Neuronal stem cell (in vitro differentiated cells): Measurements from ENCODE around the gene IGDCC3.

Experiments used
- DNase-seq: peaks from one replicate; pipeline ENCODE4 v3.0.0-alpha.2; 2013; ENCODE audit warnings: low spot score
- H2AFZ ChIP-seq: one replicate; pipeline ENCODE4 v1.6.1; 2013; ENCODE audit warnings: mild to moderate bottlenecking, low read length, inconsistent platforms
- H2AK5ac ChIP-seq: 2 replicates; pipeline ENCODE4 v1.6.1; 2013; ENCODE audit warnings: low read depth, mild to moderate bottlenecking, inconsistent platforms, low read length, moderate library complexity, mixed read lengths
- H2BK120ac ChIP-seq: 2 replicates; pipeline ENCODE4 v1.6.1; 2013; ENCODE audit warnings: low read depth, mild to moderate bottlenecking, inconsistent platforms, low read length, moderate library complexity, mixed read lengths
- H2BK12ac ChIP-seq: one replicate; pipeline ENCODE4 v1.6.1; 2013; ENCODE audit warnings: low read length, inconsistent platforms
- H2BK15ac ChIP-seq: 2 replicates; pipeline ENCODE4 v1.6.1; 2013; ENCODE audit warnings: mild to moderate bottlenecking, low read length, inconsistent platforms, mixed read lengths
- H2BK5ac ChIP-seq: one replicate; pipeline ENCODE4 v1.6.1; 2013; ENCODE audit warnings: inconsistent platforms, mild to moderate bottlenecking, low read length, moderate library complexity
- H3K14ac ChIP-seq: one replicate; pipeline ENCODE4 v1.6.1; 2013; ENCODE audit warnings: low read length, inconsistent platforms
- H3K18ac ChIP-seq: 2 replicates; pipeline ENCODE4 v1.6.1; 2013; ENCODE audit warnings: low read length, inconsistent platforms
- H3K23ac ChIP-seq: 2 replicates; pipeline ENCODE4 v1.6.1; 2013; ENCODE audit warnings: low read depth, mild to moderate bottlenecking, mixed read lengths, low read length, inconsistent platforms; ENCODE audit not compliant: poor library complexity
- H3K27ac ChIP-seq: replicated peaks from 3 replicates; pipeline ENCODE4 v1.5.1; 2013; ENCODE audit warnings: low read length, inconsistent platforms
- H3K27me3 ChIP-seq, 3 experiments: 2 replicates each; pipeline ENCODE4 v1.6.1; 2013; ENCODE audit warnings: low read length in 3 of 3, mild to moderate bottlenecking in 2 of 3, inconsistent platforms in 1 of 3, low read depth in 1 of 3, mixed read lengths in 1 of 3, moderate library complexity in 1 of 3; ENCODE audit not compliant: control insufficient read depth in 3 of 3, insufficient read depth in 3 of 3
- H3K36me3 ChIP-seq, 2 donors: replicated peaks in 1 of 2; 2 replicates each; pipeline ENCODE4 v1.6.1; 2013; ENCODE audit warnings: low read length in 2 of 2; ENCODE audit not compliant: control insufficient read depth in 2 of 2, insufficient read depth in 2 of 2
- H3K4ac ChIP-seq: 2 replicates; pipeline ENCODE4 v1.6.1; 2013; ENCODE audit warnings: inconsistent platforms, mild to moderate bottlenecking, low read length, moderate library complexity
- H3K4me1 ChIP-seq, 2 donors: 1 replicate in 1 of 2; 2 replicates in 1 of 2; pipeline ENCODE4 v1.6.1; 2013; ENCODE audit warnings: low read length in 2 of 2, low read depth in 1 of 2; ENCODE audit not compliant: control insufficient read depth in 2 of 2, insufficient read depth in 1 of 2
- H3K4me2 ChIP-seq: one replicate; pipeline ENCODE4 v1.6.1; 2013; ENCODE audit warnings: mild to moderate bottlenecking, low read length, inconsistent platforms; ENCODE audit not compliant: insufficient read depth, poor library complexity, severe bottlenecking
- H3K4me3 ChIP-seq, 2 donors: 2 replicates each; pipeline ENCODE4 v1.5.1; 2013; ENCODE audit warnings: low read length in 2 of 2, mild to moderate bottlenecking in 2 of 2, inconsistent platforms in 1 of 2, moderate library complexity in 1 of 2
- H3K79me1 ChIP-seq: one replicate; pipeline ENCODE4 v1.6.1; 2013; ENCODE audit warnings: low read depth, mild to moderate bottlenecking, inconsistent platforms, low read length, moderate library complexity
- H3K9ac ChIP-seq: one replicate; pipeline ENCODE4 v1.6.1; 2013; ENCODE audit warnings: mild to moderate bottlenecking, low read depth, low read length, inconsistent platforms; ENCODE audit not compliant: poor library complexity
- H3K9me3 ChIP-seq, 2 donors: replicated peaks in 1 of 2; 2 replicates each; pipeline versions ENCODE3 to v1.6.1; 2013; ENCODE audit warnings: low read length in 2 of 2, mild to moderate bottlenecking in 2 of 2, inconsistent platforms in 1 of 2, low read depth in 1 of 2, mixed read lengths in 1 of 2, moderate library complexity in 1 of 2; ENCODE audit not compliant: control insufficient read depth in 2 of 2, insufficient read depth in 1 of 2
- H4K8ac ChIP-seq: one replicate; pipeline ENCODE4 v1.6.1; 2013; ENCODE audit warnings: low read depth, mild to moderate bottlenecking, inconsistent platforms, low read length, moderate library complexity
- H4K91ac ChIP-seq: one replicate; pipeline ENCODE4 v1.6.1; 2013; ENCODE audit warnings: low read length, low read depth, mild to moderate bottlenecking, inconsistent platforms; ENCODE audit not compliant: poor library complexity
- WGBS, 2 donors: extraction: QIAGEN DNeasy Blood & Tissue Kit; methylation state at CpG; one replicate each; pipeline ENCODE4 v1.1.7; 2013; ENCODE audit warnings: missing lambda C conversion rate in 2 of 2, mixed read lengths in 1 of 2; ENCODE audit not compliant: insufficient read length in 2 of 2, insufficient replicate concordance in 1 of 2; ENCODE audit errors: extremely low coverage in 2 of 2; 5-methylcytosine and 5-hydroxymethylcytosine counted together

The IGDCC3 gene

GRCh38 chr15:65338823-65339222 is 39.0 kb downstream of the IGDCC3 start:
- peaks cover 0 to 28% of the 10 kb centered on the region in 2 donors for H3K36me3 ChIP-seq
- no peak overlapping the region for H3K23ac ChIP-seq
- no peak overlapping the region for H2BK12ac ChIP-seq
- no peak overlapping the region for H3K4me2 ChIP-seq
- no CpG with 5 or more reads among the region's 8 CpGs for WGBS, 2 donors
- no peak overlapping the region for H3K4ac ChIP-seq
- no peak overlapping the region for H2BK15ac ChIP-seq
- no peak overlapping the region for H4K8ac ChIP-seq
- no peak for DNase-seq
- H3K27ac ChIP-seq = no peak overlapping the region
- H3K9me3 ChIP-seq = no peaks in the 10 kb centered on the region
- peak overlapping the region; percentile 13 for H2AK5ac ChIP-seq
- peaks cover 52 to 53% of the 10 kb centered on the region in 2 donors for H3K4me1 ChIP-seq
- no peak overlapping the region for H3K9ac ChIP-seq
- no peak overlapping the region for H3K4me3 ChIP-seq
- no peak overlapping the region for H3K14ac ChIP-seq
- no peak overlapping the region for H4K91ac ChIP-seq
- no peaks in the 10 kb centered on the region for H3K27me3 ChIP-seq
- no peak overlapping the region for H2AFZ ChIP-seq
- no peak overlapping the region for H3K18ac ChIP-seq
- peaks cover 4% of the 10 kb centered on the region for H3K79me1 ChIP-seq
- no peak overlapping the region for H2BK5ac ChIP-seq
- H2BK120ac ChIP-seq = no peak overlapping the region

- H3K9ac ChIP-seq = no peak overlapping the region
- no peak overlapping the region for H2BK15ac ChIP-seq
- no peak overlapping the region for H4K91ac ChIP-seq
- H3K4me3 ChIP-seq = no peak overlapping the region
- H3K23ac ChIP-seq = no peak overlapping the region
- no peak overlapping the region for H2BK12ac ChIP-seq
- H3K27ac ChIP-seq = no peak overlapping the region
- no peak overlapping the region for H3K4me2 ChIP-seq
- no peak overlapping the region for H2BK120ac ChIP-seq
- peak overlapping the region; percentile 13 for H2AK5ac ChIP-seq
- peak overlapping the region; percentile 68 for H3K18ac ChIP-seq
- H3K79me1 ChIP-seq = peaks cover 4% of the 10 kb centered on the region
- no peak overlapping the region for H2BK5ac ChIP-seq
- no CpG with 5 or more reads among the region's 3 CpGs for WGBS, 2 donors
- H4K8ac ChIP-seq = no peak overlapping the region
- DNase-seq = no peak
- H2AFZ ChIP-seq = no peak overlapping the region
- H3K4me1 ChIP-seq = peaks cover 57 to 58% of the 10 kb centered on the region in 2 donors
- no peak overlapping the region for H3K4ac ChIP-seq
- H3K14ac ChIP-seq = no peak overlapping the region
- H3K9me3 ChIP-seq = no peaks in the 10 kb centered on the region
- H3K27me3 ChIP-seq = no peaks in the 10 kb centered on the region
- H3K36me3 ChIP-seq = peaks cover 0 to 33% of the 10 kb centered on the region in 2 donors
These were observed 39.4 kb downstream of the IGDCC3 start for GRCh38 chr15:65338366-65338765.

GRCh38 chr15:65337436-65338070 is 40.2 kb downstream of the IGDCC3 start:
- Histone ChIP-seq H3K23ac (no peak overlapping the region), H3K79me1 (peaks cover 4% of the 10 kb centered on the region), H3K36me3 (peaks cover 0 to 37% of the 10 kb centered on the region in 2 donors), H3K4me3 (no peak overlapping the region), H3K18ac (peak overlapping the region; percentile 85), H4K8ac (no peak overlapping the region), H2AFZ (no peak overlapping the region), H2BK15ac (peak overlapping the region; percentile 7), H2BK5ac (no peak overlapping the region), H3K4me2 (no peak overlapping the region), H3K4ac (no peak overlapping the region), H3K27ac (no peak overlapping the region), H2AK5ac (peak overlapping the region; percentile 90), H3K14ac (no peak overlapping the region), H3K4me1 (peaks cover 60 to 66% of the 10 kb centered on the region in 2 donors), H3K9ac (no peak overlapping the region), H2BK120ac (no peak overlapping the region), H2BK12ac (peak overlapping the region; percentile 67), H3K27me3 (no peaks in the 10 kb centered on the region), H3K9me3 (no peaks in the 10 kb centered on the region), H4K91ac (no peak overlapping the region)
- no peak for DNase-seq
- WGBS, 2 donors = no CpG with 5 or more reads among the region's 6 CpGs

GRCh38 chr15:65336493-65337435 is 41.0 kb downstream of the IGDCC3 start:
- Histone ChIP-seq H4K8ac (no peak overlapping the region), H3K79me1 (peaks cover 4% of the 10 kb centered on the region), H3K36me3 (peaks cover 2 to 43% of the 10 kb centered on the region in 2 donors), H3K4ac (no peak overlapping the region), H3K23ac (peak overlapping the region; percentile 57), H3K4me3 (no peak overlapping the region), H3K27me3 (peaks cover 0 to under 1% (median 0%) of the 10 kb centered on the region in 3 experiments), H2AFZ (no peak overlapping the region), H3K18ac (peak overlapping the region; percentile 87), H3K9me3 (no peaks in the 10 kb centered on the region), H2AK5ac (peak overlapping the region; percentile 90), H3K4me2 (no peak overlapping the region), H3K27ac (no peak overlapping the region), H4K91ac (no peak overlapping the region), H2BK12ac (peak overlapping the region; percentile 25), H2BK15ac (peak overlapping the region; percentile 69), H2BK5ac (no peak overlapping the region), H3K4me1 (peaks cover 60 to 68% of the 10 kb centered on the region in 2 donors), H3K14ac (peak overlapping the region; percentile 40), H2BK120ac (no peak overlapping the region), H3K9ac (peak overlapping the region; percentile 46)
- DNase-seq = no peak
- no CpG with 5 or more reads among the region's 21 CpGs for WGBS, 2 donors
